ENCODE measurements around the gene CYP2A6.
"Not testable (repeated sequence)": the region's sequence is repeated elsewhere in the genome, so short reads cannot be mapped to it uniquely, and the experiment has no call there.

Gene CYP2A6

GRCh38 chr19:40815223-40815622 lies 35.0 kb downstream of the CYP2A6 start:
- no peak for DNase-seq

- no peak for DNase-seq
Observed at GRCh38 chr19:40813182-40813581, 37.1 kb downstream of the CYP2A6 start.

- not testable (repeated sequence) for DNase-seq
Observed at GRCh38 chr19:40812571-40812970, 37.7 kb downstream of the CYP2A6 start.

GRCh38 chr19:40811478-40812341 lies 38.5 kb downstream of the CYP2A6 start:
- DNase-seq, result no peak

GRCh38 chr19:40810649-40811408 lies 39.4 kb downstream of the CYP2A6 start:
- not testable (repeated sequence) for DNase-seq

- DNase-seq, result no peak
Observed at GRCh38 chr19:40810160-40810559, 40.1 kb downstream of the CYP2A6 start.

- DNase-seq, result no peak
Observed at GRCh38 chr19:40809358-40810086, 40.7 kb downstream of the CYP2A6 start.

GRCh38 chr19:40808497-40808896 lies 41.8 kb downstream of the CYP2A6 start:
- no peak for DNase-seq

GRCh38 chr19:40808021-40808325 lies 42.3 kb downstream of the CYP2A6 start:
- no peak for DNase-seq

GRCh38 chr19:40807147-40808020 lies 42.9 kb downstream of the CYP2A6 start:
- DNase-seq, result no peak

- DNase-seq, result peak; percentile 43
Observed at GRCh38 chr19:40806423-40807146, 43.7 kb downstream of the CYP2A6 start.

- no peak for DNase-seq
Observed at GRCh38 chr19:40805258-40805868, 44.9 kb downstream of the CYP2A6 start.

GRCh38 chr19:40804783-40805242 lies 45.4 kb downstream of the CYP2A6 start:
- DNase-seq, result no peak

- DNase-seq, result no peak
Observed at GRCh38 chr19:40803857-40804782, 46.1 kb downstream of the CYP2A6 start.

- DNase-seq, result no peak
Observed at GRCh38 chr19:40803170-40803856, 46.9 kb downstream of the CYP2A6 start.

- no peak for DNase-seq
Observed at GRCh38 chr19:40802300-40803169, 47.7 kb downstream of the CYP2A6 start.

GRCh38 chr19:40801426-40802299 lies 48.6 kb downstream of the CYP2A6 start:
- no peak for DNase-seq
